Endometrial microvascular endothelial cells (primary cell): ENCODE results near the gene HEXIM1. TPM values are rescaled to one million over a fixed set of nuclear protein-coding genes. Genes with fewer than 3 reads are reported as not detected.

ENCODE experiments used
- in situ Hi-C: cut with HindIII; loops from 2 replicates; pipeline ENCODE4 v1.10.0; 2017; ENCODE audit warnings: low sequenced_read_pairs, low pct_unique_long_range_greater_than_20kb; ENCODE audit errors: inconsistent ontology term
- total RNA-seq: library from RNA; depleted of rRNA; stranded (reverse); fragments of >200 nt; gene quantifications from one replicate; pipeline ENCODE4 v1.2.3, GENCODE V29; 2015; ENCODE audit errors: inconsistent ontology term

Gene HEXIM1
- total RNA-seq, 1 donor from 2014 or later: 15.4 TPM

- in situ Hi-C loops: no loop called here
Measured at GRCh38 chr17:45200701-45201100, 52.4 kb downstream of the HEXIM1 start.

- in situ Hi-C loops: no loop called here
Measured at GRCh38 chr17:45201457-45201856, 53.2 kb downstream of the HEXIM1 start.

Other genes with a start within 250 kb of the HEXIM1 start
- 122 TPM for gene EFTUD2, start 249.0 kb upstream of the HEXIM1 start, total RNA-seq
- gene GFAP, start 233.0 kb upstream of the HEXIM1 start, total RNA-seq: not detected
- gene KIF18B, start 200.7 kb upstream of the HEXIM1 start, total RNA-seq: 30.1 TPM
- gene C1QL1, start 180.2 kb upstream of the HEXIM1 start, total RNA-seq: not detected
- 40.8 TPM for gene DCAKD, start 96.8 kb upstream of the HEXIM1 start, total RNA-seq
- gene NMT1, start 87.2 kb upstream of the HEXIM1 start, total RNA-seq: 95.8 TPM
- 16.2 TPM for gene PLCD3, start 16.0 kb upstream of the HEXIM1 start, total RNA-seq
- gene ACBD4, start 12.8 kb upstream of the HEXIM1 start, total RNA-seq: 17.4 TPM
- gene HEXIM2, start 13.4 kb downstream of the HEXIM1 start, total RNA-seq: 5.1 TPM
- gene FMNL1, start 73.4 kb downstream of the HEXIM1 start, total RNA-seq: under 0.01 TPM
- gene SPATA32, start 113.6 kb downstream of the HEXIM1 start, total RNA-seq: not detected
- 5.8 TPM for gene MAP3K14, start 168.5 kb downstream of the HEXIM1 start, total RNA-seq